ENCODE measurements around the gene GDPD3.

DNA sequence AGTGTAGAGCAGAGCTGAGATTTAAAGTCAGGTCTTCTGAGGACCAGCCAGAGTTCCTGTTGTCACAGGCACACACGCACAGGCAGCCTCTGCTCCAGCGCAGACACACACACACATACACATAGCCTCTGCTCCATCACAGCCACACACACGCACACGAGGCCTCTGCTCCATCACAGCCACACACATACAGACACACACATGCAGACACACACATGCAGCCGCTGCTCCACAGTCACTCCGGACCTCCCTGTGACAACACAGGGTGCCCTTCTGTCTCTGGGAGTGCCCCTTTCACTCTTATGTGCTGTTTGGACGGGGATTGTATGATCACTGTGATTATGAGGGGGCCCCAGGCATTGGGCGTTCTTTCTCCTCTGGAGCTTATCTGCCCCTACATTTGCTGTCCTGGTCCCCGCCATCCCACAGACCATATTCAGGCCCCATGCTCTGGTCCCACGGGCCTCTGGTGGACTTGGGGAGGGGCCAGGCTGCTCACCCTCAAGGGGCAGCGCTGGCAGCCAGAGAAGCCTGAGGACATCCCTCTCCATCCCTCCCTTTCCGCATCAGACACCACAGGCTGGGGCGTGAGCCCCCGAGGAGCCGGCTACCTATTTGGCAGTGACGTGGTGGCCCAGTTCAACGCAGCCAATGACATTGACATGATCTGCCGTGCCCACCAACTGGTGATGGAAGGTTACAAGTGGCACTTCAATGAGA is 29.1 kb downstream of the GDPD3 start:
- TF ChIP-seq ELF4 (IDR thresholded peaks at IDR 0.05) (no peak), HDGF (IDR thresholded peaks at IDR 0.05; ENCODE audit: borderline replicate concordance) (no peak), NFRKB (IDR thresholded peaks at IDR 0.05) (no peak), TARDBP (IDR thresholded peaks at IDR 0.05) (no peak), ARNT (IDR thresholded peaks at IDR 0.05) (no peak), FOXK2 (IDR thresholded peaks at IDR 0.05) (no peak), SP1 (IDR thresholded peaks at IDR 0.05) (no peak), BHLHE40 (IDR thresholded peaks at IDR 0.05; ENCODE audit: borderline replicate concordance) (no peak), SUZ12 (IDR thresholded peaks at IDR 0.05) (no peak), FOXA1 (IDR thresholded peaks at IDR 0.05) (no peak), L3MBTL2 (conservative IDR thresholded peaks at IDR 0.05) (no peak)

Measured in HEK293T (cell line).